Ishikawa (cell line): ENCODE results near the gene RAB3IL1.

Experiments used
- NFIC ChIP-seq: IDR thresholded peaks from 2 replicates; pipeline ENCODE4 v1.6.1; 2012
- RAD21 ChIP-seq: IDR thresholded peaks from 2 replicates; pipeline ENCODE4 v1.6.1; 2012; ENCODE audit warnings: low read depth
- TAF1 ChIP-seq: IDR thresholded peaks from 2 replicates; pipeline ENCODE4 v1.6.1; 2012; ENCODE audit warnings: low read depth, mild to moderate bottlenecking
- TEAD4 ChIP-seq: IDR thresholded peaks from 2 replicates; pipeline ENCODE4 v1.6.1; 2012
- USF1 ChIP-seq: IDR thresholded peaks from 2 replicates; pipeline ENCODE4 v1.6.1; 2012
- ZBTB7A ChIP-seq: IDR thresholded peaks from 2 replicates; pipeline ENCODE4 v1.6.1; 2012; ENCODE audit warnings: low read depth
- TF ChIP-seq, protein P1 (sequence below): IDR thresholded peaks from 2 replicates; pipeline ENCODE4 v1.6.1; 2012; ENCODE audit warnings: low read depth, mild to moderate bottlenecking
- TF ChIP-seq, protein P2 (sequence below): IDR thresholded peaks from 2 replicates; pipeline ENCODE4 v1.6.1; 2012

DNA sequence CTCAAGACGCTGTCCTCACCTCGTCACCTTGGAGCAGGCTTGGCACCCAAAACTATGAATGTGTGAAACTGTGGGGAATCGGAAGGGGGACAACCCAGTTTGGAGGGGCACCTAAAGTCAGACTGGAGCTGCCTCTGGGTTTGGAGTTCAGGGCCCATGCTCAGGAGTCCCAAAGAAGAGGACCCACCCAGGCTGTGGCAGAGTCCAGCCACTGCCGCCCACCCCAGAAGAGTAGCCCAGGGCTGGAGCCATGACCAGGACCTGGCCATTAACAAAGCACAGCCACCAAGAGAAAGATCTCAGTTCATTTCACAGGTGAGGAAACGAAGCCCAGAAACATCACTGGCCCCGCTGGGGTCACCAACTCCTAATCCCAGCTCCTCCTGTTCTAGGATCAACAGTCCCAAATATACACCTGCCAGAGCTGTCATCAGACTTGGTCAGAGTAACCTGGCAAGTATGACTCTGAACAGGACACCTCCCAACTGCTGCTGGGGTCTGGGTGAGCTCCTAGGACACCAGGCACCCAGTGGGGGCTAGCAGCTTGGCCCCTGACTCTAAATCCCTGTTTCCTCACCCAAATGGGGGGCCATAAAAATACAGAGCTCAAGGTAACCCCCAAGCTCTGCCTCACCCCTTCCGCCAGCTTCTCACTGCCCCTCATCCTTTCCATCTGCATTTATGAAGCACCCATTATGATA lies 2.7 kb downstream of the RAB3IL1 start:
- no peak for TF ChIP-seq USF1
- no peak for TF ChIP-seq ZBTB7A
- TF ChIP-seq RAD21 = no peak
- TF ChIP-seq TEAD4 = no peak
- TF ChIP-seq NFIC = no peak
- TF ChIP-seq, protein P1, sequence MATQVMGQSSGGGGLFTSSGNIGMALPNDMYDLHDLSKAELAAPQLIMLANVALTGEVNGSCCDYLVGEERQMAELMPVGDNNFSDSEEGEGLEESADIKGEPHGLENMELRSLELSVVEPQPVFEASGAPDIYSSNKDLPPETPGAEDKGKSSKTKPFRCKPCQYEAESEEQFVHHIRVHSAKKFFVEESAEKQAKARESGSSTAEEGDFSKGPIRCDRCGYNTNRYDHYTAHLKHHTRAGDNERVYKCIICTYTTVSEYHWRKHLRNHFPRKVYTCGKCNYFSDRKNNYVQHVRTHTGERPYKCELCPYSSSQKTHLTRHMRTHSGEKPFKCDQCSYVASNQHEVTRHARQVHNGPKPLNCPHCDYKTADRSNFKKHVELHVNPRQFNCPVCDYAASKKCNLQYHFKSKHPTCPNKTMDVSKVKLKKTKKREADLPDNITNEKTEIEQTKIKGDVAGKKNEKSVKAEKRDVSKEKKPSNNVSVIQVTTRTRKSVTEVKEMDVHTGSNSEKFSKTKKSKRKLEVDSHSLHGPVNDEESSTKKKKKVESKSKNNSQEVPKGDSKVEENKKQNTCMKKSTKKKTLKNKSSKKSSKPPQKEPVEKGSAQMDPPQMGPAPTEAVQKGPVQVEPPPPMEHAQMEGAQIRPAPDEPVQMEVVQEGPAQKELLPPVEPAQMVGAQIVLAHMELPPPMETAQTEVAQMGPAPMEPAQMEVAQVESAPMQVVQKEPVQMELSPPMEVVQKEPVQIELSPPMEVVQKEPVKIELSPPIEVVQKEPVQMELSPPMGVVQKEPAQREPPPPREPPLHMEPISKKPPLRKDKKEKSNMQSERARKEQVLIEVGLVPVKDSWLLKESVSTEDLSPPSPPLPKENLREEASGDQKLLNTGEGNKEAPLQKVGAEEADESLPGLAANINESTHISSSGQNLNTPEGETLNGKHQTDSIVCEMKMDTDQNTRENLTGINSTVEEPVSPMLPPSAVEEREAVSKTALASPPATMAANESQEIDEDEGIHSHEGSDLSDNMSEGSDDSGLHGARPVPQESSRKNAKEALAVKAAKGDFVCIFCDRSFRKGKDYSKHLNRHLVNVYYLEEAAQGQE = no peak
- TF ChIP-seq, protein P2, sequence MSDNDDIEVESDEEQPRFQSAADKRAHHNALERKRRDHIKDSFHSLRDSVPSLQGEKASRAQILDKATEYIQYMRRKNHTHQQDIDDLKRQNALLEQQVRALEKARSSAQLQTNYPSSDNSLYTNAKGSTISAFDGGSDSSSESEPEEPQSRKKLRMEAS = no peak
- no peak for TF ChIP-seq TAF1
